Stromal cell of bone marrow (primary cell): ENCODE results near the gene ATP9B.

ENCODE experiments used
- DNase-seq: peaks from one replicate; pipeline ENCODE4 v3.0.0-alpha.2; 2012; ENCODE audit warnings: low read depth

Gene ATP9B

DNA sequence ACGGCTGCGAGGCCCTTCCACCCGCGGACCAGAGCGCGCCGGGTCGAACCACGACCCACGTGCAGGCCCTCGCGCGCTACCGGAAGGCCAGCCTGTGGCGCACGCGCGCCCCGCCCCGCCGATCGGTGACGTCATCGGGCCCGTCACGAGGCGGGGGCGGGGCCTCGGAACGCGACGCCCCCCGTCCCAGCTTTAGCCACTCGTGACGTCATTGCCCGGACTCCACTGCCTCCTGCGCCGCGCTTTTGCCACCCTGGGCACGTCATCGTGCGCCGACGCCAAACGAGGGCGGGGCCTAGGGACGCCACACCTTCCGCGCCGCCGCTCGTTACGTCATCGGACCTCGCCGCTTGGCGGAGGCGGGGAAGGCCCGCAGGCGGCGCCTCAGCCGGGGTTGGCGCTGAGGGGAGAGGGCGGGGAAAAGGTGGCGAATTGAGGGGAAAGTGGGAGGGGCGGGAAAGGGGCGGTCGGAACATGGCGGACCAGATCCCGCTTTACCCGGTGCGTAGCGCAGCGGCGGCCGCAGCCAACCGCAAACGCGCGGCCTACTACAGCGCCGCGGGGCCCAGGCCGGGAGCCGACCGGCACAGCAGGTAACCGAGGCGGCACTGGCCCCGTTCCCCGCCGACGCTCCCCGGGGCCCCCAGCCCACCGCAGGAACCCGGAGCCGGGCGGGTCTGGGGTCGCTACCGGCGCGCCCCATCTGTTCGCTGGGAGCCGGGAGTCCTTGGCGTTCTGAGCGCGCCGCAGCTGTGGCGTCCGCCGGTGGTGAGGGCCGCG is at the start of gene ATP9B:
TSS of gene ATP9B (plus strand) at position 458 of the 780 bp plus-strand sequence. CDS start at position 475, 17 bp downstream.
- peak; percentile 90 for DNase-seq

DNA sequence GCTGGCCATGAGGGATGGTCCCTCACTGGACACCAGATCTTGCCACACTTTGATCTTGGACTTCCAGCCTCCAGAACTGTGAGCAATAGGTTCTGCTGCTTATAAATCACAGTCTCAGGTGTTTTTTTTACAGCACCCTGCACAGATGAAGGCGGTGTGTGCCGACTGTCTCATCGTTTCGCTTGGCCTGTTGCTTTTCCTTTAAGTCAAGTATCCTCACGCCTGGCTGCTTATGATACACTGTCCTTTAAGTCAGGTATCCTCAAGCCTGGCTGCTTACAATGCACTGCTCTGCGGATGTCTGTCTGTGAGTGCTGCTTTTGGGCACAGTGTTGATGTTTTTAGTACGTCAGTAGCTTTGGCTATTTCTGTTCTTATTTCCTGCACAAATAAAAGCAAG is 49.3 kb upstream of the ATP9B start:
- no peak for DNase-seq

DNA sequence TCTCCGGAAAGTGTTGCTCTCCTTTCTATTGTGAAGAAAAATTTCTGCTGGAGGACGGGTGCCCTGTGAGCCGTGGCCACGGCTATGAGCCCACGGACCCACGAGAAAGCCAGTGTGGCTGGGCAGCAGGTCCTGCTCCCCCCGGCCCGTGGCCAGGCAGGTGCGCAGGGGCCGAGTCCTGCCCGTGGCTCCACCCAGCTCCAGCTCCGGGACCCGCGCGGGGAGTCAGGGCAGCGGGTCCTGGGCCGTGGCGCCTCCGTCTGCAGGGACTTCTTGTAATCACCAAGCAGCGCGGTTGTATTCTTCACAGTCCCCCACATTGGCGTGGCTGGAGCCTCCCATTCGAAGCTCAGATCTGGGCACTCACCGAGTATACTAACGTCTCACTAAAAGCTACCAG is 46.6 kb upstream of the ATP9B start:
- no peak for DNase-seq

DNA sequence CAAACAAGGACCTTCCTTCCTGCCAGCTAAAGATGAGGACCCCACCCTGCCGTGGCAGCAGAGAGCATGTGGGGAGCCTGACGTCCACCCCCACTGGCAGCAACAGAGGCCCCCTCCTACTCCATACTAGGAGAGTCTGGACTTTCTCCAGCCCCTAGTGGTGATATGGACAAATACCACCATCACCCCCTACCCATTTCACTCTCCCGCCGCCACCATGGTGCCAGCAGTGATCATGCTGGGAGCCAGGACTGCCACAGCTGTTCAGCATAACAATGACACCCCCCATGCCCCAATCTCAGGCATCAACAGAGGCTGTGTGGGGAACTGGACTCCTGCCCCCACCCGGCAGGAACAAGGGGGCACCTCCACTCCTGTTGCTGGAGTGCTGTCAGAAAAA is 42.7 kb upstream of the ATP9B start:
- DNase-seq: no peak

DNA sequence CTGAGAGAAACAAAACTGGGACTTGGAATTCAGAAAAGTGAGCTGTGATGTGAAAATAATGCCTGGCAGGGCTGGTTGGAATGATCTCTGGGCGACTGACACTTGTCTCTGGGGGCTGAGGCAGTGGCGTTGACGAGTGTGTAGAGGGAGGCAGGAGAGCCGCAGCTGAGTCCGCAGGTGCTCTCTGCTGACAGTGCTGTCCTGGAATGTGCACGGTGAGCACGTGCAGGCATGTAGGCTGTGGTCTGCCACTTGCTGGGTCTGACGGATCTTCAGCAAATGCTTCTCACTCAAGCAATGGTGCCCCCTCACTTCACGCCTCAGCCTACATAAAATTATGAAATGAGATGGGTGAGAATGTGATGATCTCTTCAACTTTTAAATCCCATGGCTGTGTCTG is 38.5 kb upstream of the ATP9B start:
- DNase-seq: no peak

DNA sequence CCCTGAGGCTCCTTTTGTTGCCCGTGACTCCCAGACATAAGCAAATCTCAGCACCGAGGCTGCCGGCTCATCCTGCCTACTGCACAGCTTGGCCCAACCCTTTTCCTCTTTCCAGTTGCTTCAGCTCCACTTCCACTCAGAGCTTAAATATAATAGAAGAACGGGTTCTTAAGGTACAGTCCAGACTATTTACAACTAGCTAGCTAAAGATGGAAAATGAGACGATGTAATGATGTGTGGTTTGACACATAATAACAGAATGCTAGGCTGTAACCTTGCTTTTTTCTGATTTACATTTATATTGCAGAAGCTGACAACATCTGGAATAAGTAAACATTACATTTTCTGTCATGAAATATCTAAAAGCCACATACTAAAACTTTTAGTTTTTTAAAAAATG is 26.9 kb upstream of the ATP9B start:
- no peak for DNase-seq

GRCh38 chr18:79043288-79043687 is 25.9 kb upstream of the ATP9B start:
- DNase-seq: no peak

DNA sequence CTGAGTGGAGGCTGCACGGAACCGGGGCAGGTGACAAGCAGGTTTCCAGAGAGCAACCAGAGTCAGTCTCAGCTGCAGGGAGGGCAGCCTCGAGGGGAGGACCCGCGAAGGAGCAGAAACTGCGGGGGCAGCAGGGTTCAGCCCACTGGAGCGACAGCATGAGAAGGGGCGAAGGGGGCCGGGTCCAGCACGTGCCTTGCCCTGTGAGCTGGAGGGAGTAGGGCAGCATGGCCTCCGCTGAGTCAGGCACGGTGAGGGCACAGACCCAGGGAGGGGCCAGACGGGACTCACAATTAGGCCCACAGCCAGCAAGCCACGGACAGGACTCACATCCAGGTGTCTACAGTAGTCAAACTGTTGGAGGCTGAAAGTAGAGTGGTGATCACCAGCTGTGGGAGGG is 22.7 kb upstream of the ATP9B start:
- DNase-seq: no peak

GRCh38 chr18:79047556-79048244 is 21.5 kb upstream of the ATP9B start:
- no peak for DNase-seq

GRCh38 chr18:79048245-79048632 is 21.0 kb upstream of the ATP9B start:
- DNase-seq: no peak

GRCh38 chr18:79049506-79049905 is 19.7 kb upstream of the ATP9B start:
- no peak for DNase-seq

DNA sequence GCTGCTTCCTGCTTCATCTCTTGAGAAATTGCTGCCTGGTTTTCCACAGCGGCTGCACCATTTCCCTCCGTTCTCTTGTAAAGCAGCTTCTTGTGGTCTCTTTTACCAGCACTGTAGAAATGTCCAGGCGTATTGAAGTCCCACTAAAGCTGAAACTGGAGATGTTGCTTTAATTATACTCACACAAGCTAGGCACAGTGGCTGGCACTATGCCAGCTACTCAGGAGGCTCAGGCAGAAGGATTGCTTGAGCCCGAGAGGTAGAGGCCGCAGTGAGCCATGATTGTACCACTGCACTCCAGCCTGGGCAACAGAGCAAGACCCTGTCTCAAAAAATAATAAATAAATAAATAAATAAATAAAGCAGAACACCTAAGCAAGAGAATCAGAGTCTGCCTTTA is 19.2 kb upstream of the ATP9B start:
- no peak for DNase-seq

DNA sequence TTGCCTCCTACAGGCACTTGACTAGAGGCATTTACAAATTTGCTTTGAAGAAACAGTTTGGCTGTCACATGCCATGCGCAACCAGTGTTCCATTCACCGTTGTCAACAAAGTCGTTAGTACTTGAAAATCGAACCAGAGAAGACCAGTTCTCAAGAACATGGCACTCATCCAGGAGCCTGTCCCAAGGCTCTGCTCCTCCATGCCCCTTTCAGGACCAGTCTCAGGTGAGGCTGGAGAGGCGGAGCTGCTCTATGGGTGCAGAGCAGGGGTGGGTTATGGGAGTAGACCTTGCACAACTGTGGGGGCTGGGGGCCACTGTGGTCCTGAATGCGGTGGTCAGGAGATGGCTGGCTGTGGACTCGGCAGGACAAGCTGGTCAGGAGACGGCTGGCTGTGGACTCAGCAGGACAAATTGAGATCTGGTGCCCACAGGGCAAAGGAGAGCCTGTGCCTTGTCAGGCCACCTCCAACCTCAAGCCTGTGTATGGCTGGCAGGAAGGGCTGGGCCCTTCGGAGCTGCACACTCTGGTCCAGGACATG is 12.3 kb upstream of the ATP9B start:
- DNase-seq: no peak

DNA sequence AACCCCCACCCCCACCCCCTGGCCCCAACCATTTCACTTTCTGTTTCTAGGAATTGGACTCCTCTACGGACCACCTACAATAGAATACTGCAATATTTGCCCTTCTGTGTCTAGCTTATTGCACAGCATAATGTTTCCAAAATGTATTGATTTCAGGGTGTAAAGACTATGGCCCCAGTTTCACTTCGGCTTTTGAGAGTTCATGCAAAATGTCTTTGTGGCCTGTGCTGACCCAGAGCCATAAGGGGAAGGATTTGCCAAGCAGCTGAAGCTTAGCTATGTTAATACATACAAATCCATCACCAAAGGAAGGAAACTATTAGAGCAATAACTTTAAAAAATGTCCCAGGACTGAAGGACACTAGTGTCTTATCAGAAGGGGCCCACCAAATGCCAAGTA is 11.2 kb upstream of the ATP9B start:
- no peak for DNase-seq

DNA sequence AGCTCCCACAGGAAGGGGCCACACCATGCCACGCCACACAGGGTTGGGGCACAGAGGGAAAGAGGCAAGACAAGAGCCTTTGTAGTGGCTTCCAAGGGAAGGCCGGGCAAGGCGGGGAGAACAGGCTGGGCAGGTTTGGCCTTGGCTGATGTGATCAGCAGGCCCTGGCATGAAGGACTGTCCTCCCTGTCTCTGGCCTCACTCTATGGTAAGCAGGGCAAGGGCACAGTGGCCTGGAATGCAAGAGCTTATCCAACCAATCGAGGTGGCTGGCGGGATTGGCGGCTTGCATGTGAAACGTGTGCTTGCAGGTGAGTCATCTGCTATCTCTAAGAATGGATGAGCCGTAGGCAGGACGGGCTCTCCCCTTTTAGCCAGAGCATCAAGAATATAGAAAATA is 6.4 kb upstream of the ATP9B start:
- no peak for DNase-seq

GRCh38 chr18:79064228-79064627 is 5.0 kb upstream of the ATP9B start:
- no peak for DNase-seq

- DNase-seq: no peak
These were observed 3.4 kb upstream of the ATP9B start for GRCh38 chr18:79065802-79066201.

- no peak for DNase-seq
These were observed 1.6 kb upstream of the ATP9B start for GRCh38 chr18:79067611-79068010.

- no peak for DNase-seq
These were observed 755 bp upstream of the ATP9B start for GRCh38 chr18:79068341-79068936.

DNA sequence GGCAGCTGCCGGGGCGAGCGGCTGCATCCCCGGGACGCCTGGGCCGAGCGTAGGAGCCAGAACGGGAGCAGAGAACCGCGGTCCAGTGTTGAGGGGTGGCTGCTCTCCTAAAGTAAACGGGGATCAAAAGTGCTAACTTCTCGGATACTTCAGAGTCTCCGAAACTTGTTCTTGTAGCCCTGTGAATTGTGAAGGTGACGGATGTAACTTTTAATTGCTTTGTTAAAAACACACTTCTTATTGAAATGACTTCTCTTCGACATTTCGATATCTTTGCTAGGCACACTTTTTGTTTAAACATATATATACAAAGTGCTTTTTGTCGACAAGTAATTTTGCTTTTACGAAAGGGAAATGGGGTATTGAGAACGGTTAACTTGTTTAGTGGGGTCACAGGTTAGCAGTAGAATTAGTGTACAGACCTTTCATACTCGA is 540 bp downstream of the ATP9B start:
- DNase-seq: no peak

DNA sequence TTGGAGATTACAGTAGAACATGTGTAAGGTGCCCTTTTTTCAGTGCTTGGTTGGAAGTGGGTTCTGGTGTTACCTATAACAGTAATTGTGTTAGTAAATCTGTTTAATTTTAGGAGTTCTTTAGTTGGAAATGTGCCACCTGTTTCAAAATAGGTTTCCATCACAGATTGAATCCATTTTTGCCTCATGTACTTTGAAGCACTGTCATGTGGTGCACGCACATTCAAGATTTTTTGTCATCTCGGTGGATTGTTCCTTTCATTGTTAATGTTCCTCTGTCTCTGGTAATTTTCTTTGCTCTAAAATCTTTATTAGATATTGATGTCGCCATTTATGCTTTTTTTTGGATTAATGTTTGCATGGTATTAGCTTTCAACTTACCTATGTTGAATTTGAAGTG is 1.3 kb downstream of the ATP9B start:
- DNase-seq: no peak

DNA sequence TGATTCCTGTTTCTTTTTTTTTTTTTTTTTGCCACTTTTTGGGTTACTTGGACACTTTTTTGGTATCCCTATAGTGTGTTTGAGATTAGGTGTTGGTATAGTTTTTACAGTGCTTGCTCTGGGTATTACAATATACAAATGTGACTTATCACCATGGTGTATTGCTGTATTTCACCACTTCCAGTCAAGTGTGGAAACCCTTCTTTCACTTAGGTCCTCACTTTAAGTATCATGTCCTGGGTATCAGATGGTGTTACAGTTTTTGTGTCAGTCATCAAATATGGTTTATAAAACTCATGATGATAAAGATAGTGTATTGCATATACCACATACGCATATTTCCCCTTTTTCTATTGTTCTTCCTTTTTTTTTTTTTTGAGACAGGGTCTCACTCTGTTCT is 1.8 kb downstream of the ATP9B start:
- no peak for DNase-seq
